HCT116 (cell line): ENCODE results near the gene SEC16A. TPM values are rescaled to one million over a fixed set of nuclear protein-coding genes. Genes with fewer than 3 reads are reported as not detected.

Source experiments
- ATAC-seq: fragments of 200-7000 bp; cut with Tn5 transposase; 2 replicates; pipeline ENCODE4 v1.9.1; 2020; ENCODE audit warnings: mild to moderate bottlenecking, moderate library complexity
- BruUV-seq: library from RNA; stranded (reverse); fragments of 400-500 nt; replicated peaks from 2 replicates; lab custom pipeline; 2021; lab: Mats Ljungman, UMichigan
- CTCF ChIA-PET: fragments of 300-600 bp; sonication (Branson Sonifier 250); formaldehyde crosslinking; loops from one replicate; lab custom pipeline; 2021; ENCODE audit warnings: antibody characterized with exemption; lab: Charles Lee
- POLR2A ChIA-PET: fragments of 300-600, 350-600 bp; sonication (Branson Sonifier 250); formaldehyde crosslinking; loops from one replicate; lab custom pipeline; 2021; ENCODE audit warnings: antibody characterized with exemption; lab: Charles Lee
- RAD21 ChIA-PET, 2 experiments: fragments of 300-600 bp; sonication (Branson Sonifier 250); formaldehyde crosslinking; loops; one replicate each; lab custom pipeline; 2023; ENCODE audit warnings: low total read pairs in 2 of 2; ENCODE audit not compliant: uncharacterized antibody in 2 of 2, unreplicated experiment in 2 of 2, low non-redundant PET in 1 of 2; lab: Charles Lee
- DNase-seq: peaks from one replicate; pipeline ENCODE4 v3.0.0-alpha.2; 2010; ENCODE audit warnings: low read depth, low spot score
- H2AFZ ChIP-seq: fragments of 200-600 bp; shearing (Covaris generic), sonication (generic); 2 replicates; pipeline ENCODE4 v1.6.1; 2017; ENCODE audit warnings: low read depth, mixed run types, mixed read lengths, antibody characterized with exemption, low read length; ENCODE audit not compliant: poor library complexity, severe bottlenecking
- H3K27ac ChIP-seq: 2 replicates; pipeline ENCODE4 v1.5.1; 2012; ENCODE audit warnings: low read depth, low read length
- H3K27me3 ChIP-seq: fragments of 200-600 bp; sonication (generic); 2 replicates; pipeline ENCODE4 v1.6.1; 2016; ENCODE audit warnings: mixed run types, low read length, mixed read lengths; ENCODE audit not compliant: insufficient read depth
- H3K36me3 ChIP-seq, 2 experiments: fragments of 200-500 bp in 1 of 2; fragments of 200-600 bp in 1 of 2; sonication (Bioruptor generic) in 1 of 2; sonication (generic) in 1 of 2; 2 replicates each; pipeline versions ENCODE4 v1.5.1 to v1.6.1; 2014 to 2016; ENCODE audit warnings: low read length in 2 of 2, inconsistent platforms in 1 of 2, mixed read lengths in 1 of 2, mixed run types in 1 of 2; ENCODE audit not compliant: insufficient read depth in 2 of 2, control insufficient read depth in 1 of 2
- H3K4me1 ChIP-seq, 2 experiments: fragments of 200-600 bp in 1 of 2; sonication (generic) in 1 of 2; 2 replicates each; pipeline versions ENCODE4 v1.5.1 to v1.6.1; 2012 to 2017; ENCODE audit warnings: low read length in 2 of 2, inconsistent platforms in 1 of 2, mild to moderate bottlenecking in 1 of 2, mixed read lengths in 1 of 2, mixed run types in 1 of 2, moderate library complexity in 1 of 2; ENCODE audit not compliant: insufficient read depth in 2 of 2, control insufficient read depth in 1 of 2
- H3K4me2 ChIP-seq: fragments of 200-600 bp; sonication (generic); 2 replicates; pipeline ENCODE4 v1.6.1; 2017; ENCODE audit warnings: mixed run types, low read length, mixed read lengths
- H3K4me3 ChIP-seq, 2 experiments: fragments of 200-600 bp in 1 of 2; sonication (generic) in 1 of 2; replicated peaks in 1 of 2; 2 replicates each; pipeline ENCODE4 v1.5.1; 2011 to 2016; ENCODE audit warnings: low read length in 2 of 2, control low read depth in 1 of 2, low read depth in 1 of 2, mild to moderate bottlenecking in 1 of 2, mixed read lengths in 1 of 2, mixed run types in 1 of 2
- H3K79me2 ChIP-seq: fragments of 200-600 bp; sonication (generic); 2 replicates; pipeline ENCODE4 v1.6.1; 2017; ENCODE audit warnings: mild to moderate bottlenecking, mixed run types, low read length, moderate library complexity, mixed read lengths; ENCODE audit not compliant: insufficient read depth
- H3K9ac ChIP-seq: fragments of 200-600 bp; sonication (generic); 2 replicates; pipeline ENCODE4 v1.6.1; 2016; ENCODE audit warnings: low read length, mixed read lengths
- H3K9me2 ChIP-seq: fragments of 200-600 bp; sonication (generic), shearing (Covaris generic); 2 replicates; pipeline ENCODE4 v1.6.1; 2017; ENCODE audit warnings: mixed run types, mild to moderate bottlenecking, moderate library complexity; ENCODE audit not compliant: insufficient read depth
- H3K9me3 ChIP-seq, 2 experiments: fragments of 200-500 bp in 1 of 2; fragments of 200-600 bp in 1 of 2; sonication (Bioruptor generic) in 1 of 2; sonication (generic) in 1 of 2; 2 replicates each; pipeline ENCODE4 v1.6.1; 2014 to 2017; ENCODE audit warnings: low read length in 2 of 2, mixed read lengths in 2 of 2, inconsistent platforms in 1 of 2, low read depth in 1 of 2, mild to moderate bottlenecking in 1 of 2, mixed run types in 1 of 2, moderate library complexity in 1 of 2; ENCODE audit not compliant: control insufficient read depth in 1 of 2, insufficient read depth in 1 of 2
- H4K20me1 ChIP-seq: fragments of 200-600 bp; sonication (generic), shearing (Covaris generic); 2 replicates; pipeline ENCODE4 v1.6.1; 2017; ENCODE audit warnings: mixed run types, mild to moderate bottlenecking, moderate library complexity; ENCODE audit not compliant: insufficient read depth
- CBX3 ChIP-seq: IDR thresholded peaks from 2 replicates; pipeline ENCODE4 v1.6.1; 2012; ENCODE audit warnings: low read depth
- CEBPB ChIP-seq: IDR thresholded peaks from 2 replicates; pipeline ENCODE4 v1.6.1; 2012; ENCODE audit warnings: low read depth
- EGR1 ChIP-seq: IDR thresholded peaks from 2 replicates; pipeline ENCODE4 v1.6.1; 2012; ENCODE audit warnings: low read depth
- ELF1 ChIP-seq: IDR thresholded peaks from 2 replicates; pipeline ENCODE4 v1.6.1; 2012; ENCODE audit warnings: low read depth, borderline replicate concordance
- EZH2 ChIP-seq: fragments of 200-600 bp; sonication (generic); IDR thresholded peaks from 2 replicates; pipeline ENCODE4 v1.6.1; 2017; ENCODE audit warnings: antibody characterized with exemption, mixed run types
- EZH2phosphoT487 ChIP-seq: fragments of 200-600 bp; IDR thresholded peaks from 2 replicates; pipeline ENCODE4 v1.6.1; 2018; ENCODE audit warnings: antibody characterized with exemption, borderline replicate concordance
- JUND ChIP-seq: IDR thresholded peaks from 2 replicates; pipeline ENCODE4 v1.6.1; 2012
- POLR2A ChIP-seq: IDR thresholded peaks from 2 replicates; pipeline ENCODE4 v1.7.0; 2011; ENCODE audit warnings: borderline replicate concordance; ENCODE audit not compliant: insufficient read depth, insufficient read length; ENCODE audit errors: extremely low read depth
- POLR2AphosphoS5 ChIP-seq: IDR thresholded peaks from 2 replicates; pipeline ENCODE4 v1.6.1; 2011; ENCODE audit warnings: mild to moderate bottlenecking, low read depth, low read length, moderate library complexity
- SP1 ChIP-seq: IDR thresholded peaks from 2 replicates; pipeline ENCODE4 v1.6.1; 2012; ENCODE audit warnings: low read depth
- SRF ChIP-seq: IDR thresholded peaks from 2 replicates; pipeline ENCODE4 v1.6.1; 2012; ENCODE audit warnings: low read depth
- TCF7L2 ChIP-seq: IDR thresholded peaks from 2 replicates; pipeline ENCODE4 v1.7.0; 2011; ENCODE audit warnings: borderline replicate concordance, inconsistent platforms; ENCODE audit not compliant: insufficient read depth, insufficient read length; ENCODE audit errors: extremely low read depth
- YY1 ChIP-seq: IDR thresholded peaks from 2 replicates; pipeline ENCODE4 v1.6.1; 2011; ENCODE audit warnings: low read length, low read depth, moderate library complexity, mild to moderate bottlenecking; ENCODE audit not compliant: insufficient replicate concordance; ENCODE audit errors: extremely low read depth
- ZFX ChIP-seq: fragments of 450-650 bp; IDR thresholded peaks from 2 replicates; pipeline ENCODE4 v1.6.1; 2017
- ZNF274 ChIP-seq: fragments of 200-500 bp; sonication (Bioruptor generic); IDR thresholded peaks from 2 replicates; pipeline ENCODE4 v1.6.1; 2014; ENCODE audit warnings: mild to moderate bottlenecking, low read depth, low read length, inconsistent platforms
- intact Hi-C: fragments of 100-400 bp; cut with micrococcal nuclease; formaldehyde crosslinking; loops from 2 replicates; pipeline ENCODE4 v1.10.0; 2022
- total RNA-seq: library from RNA; stranded (reverse); gene quantifications from one replicate; pipeline ENCODE4 v1.2.1, GENCODE V29; 2021; ENCODE audit not compliant: unreplicated experiment
- TF ChIP-seq, protein P1 (sequence below): IDR thresholded peaks from 2 replicates; pipeline ENCODE4 v1.6.1; 2012
- TF ChIP-seq, protein P2 (sequence below): IDR thresholded peaks from 2 replicates; pipeline ENCODE4 v1.6.1; 2011; ENCODE audit warnings: mild to moderate bottlenecking, low read length, moderate library complexity; ENCODE audit not compliant: insufficient replicate concordance; ENCODE audit errors: extremely low read depth
- TF ChIP-seq, protein P3 (sequence below), 3 experiments: fragments of 200-600 bp in 1 of 3; sonication (generic) in 1 of 3; IDR thresholded peaks in 2 of 3; conservative IDR thresholded peaks in 1 of 3; 2 replicates each; pipeline ENCODE4 v1.5.1; 2012 to 2017; ENCODE audit warnings: low read depth in 2 of 3, low read length in 2 of 3, antibody characterized with exemption in 1 of 3, borderline replicate concordance in 1 of 3, control low read depth in 1 of 3, mild to moderate bottlenecking in 1 of 3, mixed read lengths in 1 of 3, mixed run types in 1 of 3, moderate library complexity in 1 of 3; ENCODE audit not compliant: insufficient read depth in 1 of 3
- TF ChIP-seq, protein P4 (sequence below): IDR thresholded peaks from 2 replicates; pipeline ENCODE4 v1.6.1; 2012

Gene SEC16A
- total RNA-seq, 1 experiment from 2014 or later, result 49.8 TPM

DNA sequence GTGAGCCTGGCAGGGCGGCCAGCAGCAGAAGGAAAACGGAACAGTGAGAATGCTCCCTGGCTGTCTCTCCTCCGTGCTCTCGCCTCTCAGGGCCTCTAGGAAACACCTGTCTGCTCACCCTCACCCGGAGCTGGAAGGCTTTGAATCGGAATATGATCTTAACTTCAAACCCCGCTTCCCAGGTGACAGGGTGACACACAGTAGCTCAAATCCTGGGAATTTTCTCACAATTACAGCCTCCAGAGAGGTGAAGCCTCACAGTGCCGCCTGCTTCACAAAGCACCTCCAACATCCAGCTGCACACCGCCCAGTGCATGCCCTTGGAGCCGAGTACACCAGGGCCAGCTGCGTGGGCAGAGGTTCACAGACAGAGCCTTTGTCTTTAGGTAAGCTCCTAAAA lies 12.5 kb downstream of the SEC16A start:
- DNase-seq (no peak), ATAC-seq (no peak)
- no TSS peak for BruUV-seq
- no peak overlapping the region for H3K9ac ChIP-seq
- H3K9me3 ChIP-seq, result no peaks in the 10 kb centered on the region
- RAD21 ChIA-PET, result no interaction called here
- H3K36me3 ChIP-seq, result peaks cover 58 to 71% of the 10 kb centered on the region in 2 experiments
- no peaks in the 10 kb centered on the region for H3K9me2 ChIP-seq
- CTCF ChIA-PET, result no interaction called here
- intact Hi-C loops, result no loop called here
- peaks cover 66% of the 10 kb centered on the region for H3K79me2 ChIP-seq
- no peaks in the 10 kb centered on the region for H4K20me1 ChIP-seq
- no peak for TF ChIP-seq SRF
- TF ChIP-seq, all 23 proteins: peak for 0
- H3K4me2 ChIP-seq, result no peak overlapping the region
- H3K4me1 ChIP-seq, result no peaks in the 10 kb centered on the region
- H3K27me3 ChIP-seq, result no peaks in the 10 kb centered on the region
- H3K27ac ChIP-seq, result no peak overlapping the region
- H2AFZ ChIP-seq, result no peak overlapping the region
- POLR2A ChIA-PET, result no interaction called here
- H3K4me3 ChIP-seq, result no peak overlapping the region

DNA sequence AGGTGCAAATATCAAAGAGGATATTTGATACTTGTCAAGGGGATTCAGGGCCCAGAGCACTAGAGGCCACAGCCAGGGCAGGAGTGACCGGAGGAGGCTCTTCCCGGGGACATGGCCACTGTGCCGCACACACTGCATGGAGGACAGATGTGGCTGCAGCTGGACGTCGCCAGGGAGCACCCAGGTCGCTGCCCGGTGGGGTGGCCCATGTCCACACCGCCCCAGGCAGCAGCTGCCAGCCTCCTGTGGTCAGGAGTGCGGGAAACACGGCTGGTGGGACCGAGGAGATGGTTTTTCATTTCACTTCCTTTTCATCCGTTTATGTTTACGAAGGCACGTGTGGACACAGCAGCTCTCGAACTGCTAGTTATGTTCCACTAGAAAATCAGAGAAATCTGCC lies 15.1 kb downstream of the SEC16A start:
- BruUV-seq, result no TSS peak
- no peak overlapping the region for H3K27ac ChIP-seq
- ChIA-PET POLR2A (no interaction called here), CTCF (no interaction called here), RAD21 (no interaction called here)
- no peak overlapping the region for H2AFZ ChIP-seq
- intact Hi-C loops, result no loop called here
- H4K20me1 ChIP-seq, result no peaks in the 10 kb centered on the region; the same call in 1 of the 2 replicates
- ATAC-seq (no peak), DNase-seq (no peak)
- no peaks in the 10 kb centered on the region for H3K4me1 ChIP-seq
- H3K4me2 ChIP-seq, result no peak overlapping the region
- H3K9me3 ChIP-seq, result no peaks in the 10 kb centered on the region
- peaks cover 44% of the 10 kb centered on the region for H3K79me2 ChIP-seq
- no peaks in the 10 kb centered on the region for H3K9me2 ChIP-seq
- H3K36me3 ChIP-seq, result peaks cover 64 to 68% of the 10 kb centered on the region in 2 experiments
- H3K27me3 ChIP-seq, result no peaks in the 10 kb centered on the region
- H3K9ac ChIP-seq, result no peak overlapping the region
- no peak overlapping the region for H3K4me3 ChIP-seq
- TF ChIP-seq JUND (no peak), TCF7L2 (no peak), CBX3 (no peak), EGR1 (no peak), ELF1 (no peak), SRF (no peak), ZNF274 (no peak), POLR2AphosphoS5 (no peak), EZH2 (no peak), POLR2A (no peak), CEBPB (no peak), YY1 (no peak), ZFX (no peak), EZH2phosphoT487 (no peak), SP1 (no peak)
- TF ChIP-seq, protein P1, sequence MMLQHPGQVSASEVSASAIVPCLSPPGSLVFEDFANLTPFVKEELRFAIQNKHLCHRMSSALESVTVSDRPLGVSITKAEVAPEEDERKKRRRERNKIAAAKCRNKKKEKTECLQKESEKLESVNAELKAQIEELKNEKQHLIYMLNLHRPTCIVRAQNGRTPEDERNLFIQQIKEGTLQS, result no peak
- TF ChIP-seq, protein P2, sequence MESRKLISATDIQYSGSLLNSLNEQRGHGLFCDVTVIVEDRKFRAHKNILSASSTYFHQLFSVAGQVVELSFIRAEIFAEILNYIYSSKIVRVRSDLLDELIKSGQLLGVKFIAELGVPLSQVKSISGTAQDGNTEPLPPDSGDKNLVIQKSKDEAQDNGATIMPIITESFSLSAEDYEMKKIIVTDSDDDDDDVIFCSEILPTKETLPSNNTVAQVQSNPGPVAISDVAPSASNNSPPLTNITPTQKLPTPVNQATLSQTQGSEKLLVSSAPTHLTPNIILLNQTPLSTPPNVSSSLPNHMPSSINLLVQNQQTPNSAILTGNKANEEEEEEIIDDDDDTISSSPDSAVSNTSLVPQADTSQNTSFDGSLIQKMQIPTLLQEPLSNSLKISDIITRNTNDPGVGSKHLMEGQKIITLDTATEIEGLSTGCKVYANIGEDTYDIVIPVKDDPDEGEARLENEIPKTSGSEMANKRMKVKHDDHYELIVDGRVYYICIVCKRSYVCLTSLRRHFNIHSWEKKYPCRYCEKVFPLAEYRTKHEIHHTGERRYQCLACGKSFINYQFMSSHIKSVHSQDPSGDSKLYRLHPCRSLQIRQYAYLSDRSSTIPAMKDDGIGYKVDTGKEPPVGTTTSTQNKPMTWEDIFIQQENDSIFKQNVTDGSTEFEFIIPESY, result no peak
- TF ChIP-seq, protein P3, sequence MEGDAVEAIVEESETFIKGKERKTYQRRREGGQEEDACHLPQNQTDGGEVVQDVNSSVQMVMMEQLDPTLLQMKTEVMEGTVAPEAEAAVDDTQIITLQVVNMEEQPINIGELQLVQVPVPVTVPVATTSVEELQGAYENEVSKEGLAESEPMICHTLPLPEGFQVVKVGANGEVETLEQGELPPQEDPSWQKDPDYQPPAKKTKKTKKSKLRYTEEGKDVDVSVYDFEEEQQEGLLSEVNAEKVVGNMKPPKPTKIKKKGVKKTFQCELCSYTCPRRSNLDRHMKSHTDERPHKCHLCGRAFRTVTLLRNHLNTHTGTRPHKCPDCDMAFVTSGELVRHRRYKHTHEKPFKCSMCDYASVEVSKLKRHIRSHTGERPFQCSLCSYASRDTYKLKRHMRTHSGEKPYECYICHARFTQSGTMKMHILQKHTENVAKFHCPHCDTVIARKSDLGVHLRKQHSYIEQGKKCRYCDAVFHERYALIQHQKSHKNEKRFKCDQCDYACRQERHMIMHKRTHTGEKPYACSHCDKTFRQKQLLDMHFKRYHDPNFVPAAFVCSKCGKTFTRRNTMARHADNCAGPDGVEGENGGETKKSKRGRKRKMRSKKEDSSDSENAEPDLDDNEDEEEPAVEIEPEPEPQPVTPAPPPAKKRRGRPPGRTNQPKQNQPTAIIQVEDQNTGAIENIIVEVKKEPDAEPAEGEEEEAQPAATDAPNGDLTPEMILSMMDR (IDR thresholded peaks at IDR 0.05 in 2 of 3, conservative IDR thresholded peaks at IDR 0.05 in 1 of 3; ENCODE audit: borderline replicate concordance in 1 of 3, insufficient read depth in 1 of 3, low read depth in 2 of 3, low read length in 2 of 3), result no peak
- TF ChIP-seq, protein P4, sequence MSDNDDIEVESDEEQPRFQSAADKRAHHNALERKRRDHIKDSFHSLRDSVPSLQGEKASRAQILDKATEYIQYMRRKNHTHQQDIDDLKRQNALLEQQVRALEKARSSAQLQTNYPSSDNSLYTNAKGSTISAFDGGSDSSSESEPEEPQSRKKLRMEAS, result no peak
